NCI-H1105 treated with DMSO at 0.1 percent for 48 hours (cell line): Measurements from ENCODE around the gene CDV3.
"Not testable (repeated sequence)": the region's sequence is repeated elsewhere in the genome, so short reads cannot be mapped to it uniquely, and the experiment has no call there.

Source experiments
- DNase-seq: peaks from one replicate; lab custom pipeline; 2025; lab: John Stamatoyannopoulos, UW

Gene CDV3, protein sequence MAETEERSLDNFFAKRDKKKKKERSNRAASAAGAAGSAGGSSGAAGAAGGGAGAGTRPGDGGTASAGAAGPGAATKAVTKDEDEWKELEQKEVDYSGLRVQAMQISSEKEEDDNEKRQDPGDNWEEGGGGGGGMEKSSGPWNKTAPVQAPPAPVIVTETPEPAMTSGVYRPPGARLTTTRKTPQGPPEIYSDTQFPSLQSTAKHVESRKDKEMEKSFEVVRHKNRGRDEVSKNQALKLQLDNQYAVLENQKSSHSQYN

DNA sequence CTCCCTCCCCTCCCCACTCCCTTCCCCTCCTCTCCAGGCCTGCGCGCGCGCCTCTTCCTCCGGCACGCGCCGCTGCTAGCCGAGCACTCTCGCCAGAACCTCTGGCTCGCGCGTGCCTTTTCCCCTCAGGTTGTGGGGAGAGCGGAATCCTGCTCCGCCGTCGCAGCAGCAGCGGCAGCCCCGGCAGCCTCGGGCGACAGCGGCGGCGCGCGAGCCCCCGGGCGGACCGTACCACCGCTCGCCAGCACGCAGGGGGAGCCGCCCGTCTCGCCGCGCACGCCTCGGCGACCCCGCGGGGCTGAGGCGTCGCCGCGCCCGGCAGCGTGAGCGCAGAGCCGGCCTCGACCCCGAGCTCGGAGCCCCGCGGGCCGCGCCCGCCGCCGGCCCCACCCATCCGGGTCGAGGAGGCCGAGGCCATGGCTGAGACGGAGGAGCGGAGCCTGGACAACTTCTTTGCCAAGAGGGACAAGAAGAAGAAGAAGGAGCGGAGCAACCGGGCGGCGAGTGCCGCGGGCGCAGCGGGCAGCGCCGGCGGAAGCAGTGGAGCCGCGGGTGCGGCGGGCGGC, at the start of gene CDV3:
TSS of gene CDV3 (plus strand) at position 58 of the 566 bp plus-strand sequence. CDS start at position 417, 359 bp downstream.
- DNase-seq = no peak

DNA sequence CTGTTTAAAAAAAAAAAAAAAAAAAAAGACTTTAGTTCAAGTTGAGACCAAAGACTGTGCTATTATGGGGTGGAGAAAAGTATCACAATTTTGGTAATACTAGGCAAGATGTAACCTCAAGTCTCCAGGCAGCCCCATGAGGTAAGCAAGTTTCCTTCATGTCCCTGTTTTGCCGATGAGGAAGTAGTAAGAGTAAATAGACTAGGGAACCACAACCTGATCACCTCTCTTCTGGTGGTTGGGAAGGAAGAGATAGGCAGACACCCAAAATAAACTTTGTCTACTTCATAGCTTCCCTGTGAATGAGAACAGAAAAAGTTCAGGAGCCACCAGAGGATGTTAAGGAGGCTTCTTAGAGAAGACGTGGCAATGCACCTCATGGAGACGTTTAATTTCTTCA, 49.7 kb upstream of the CDV3 start:
- not testable (repeated sequence) for DNase-seq

DNA sequence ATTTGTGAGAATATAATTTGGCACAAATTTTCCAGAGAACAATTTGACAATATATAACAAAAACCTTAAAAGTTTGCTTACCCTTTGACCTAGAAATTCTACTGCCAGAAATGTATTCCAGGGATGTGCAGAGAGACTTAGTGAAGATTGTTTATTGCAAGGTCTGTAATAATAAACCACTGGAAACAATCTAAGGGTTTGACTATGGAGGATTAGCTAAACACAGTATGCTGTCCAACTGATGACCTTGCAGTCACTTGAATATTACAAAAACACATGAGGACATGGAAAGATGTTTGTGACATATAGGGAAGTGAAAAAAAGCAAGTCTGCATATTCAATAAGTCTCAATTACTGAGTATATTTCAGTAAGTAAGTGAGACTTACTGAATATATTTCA, 48.1 kb upstream of the CDV3 start:
- DNase-seq = no peak

DNA sequence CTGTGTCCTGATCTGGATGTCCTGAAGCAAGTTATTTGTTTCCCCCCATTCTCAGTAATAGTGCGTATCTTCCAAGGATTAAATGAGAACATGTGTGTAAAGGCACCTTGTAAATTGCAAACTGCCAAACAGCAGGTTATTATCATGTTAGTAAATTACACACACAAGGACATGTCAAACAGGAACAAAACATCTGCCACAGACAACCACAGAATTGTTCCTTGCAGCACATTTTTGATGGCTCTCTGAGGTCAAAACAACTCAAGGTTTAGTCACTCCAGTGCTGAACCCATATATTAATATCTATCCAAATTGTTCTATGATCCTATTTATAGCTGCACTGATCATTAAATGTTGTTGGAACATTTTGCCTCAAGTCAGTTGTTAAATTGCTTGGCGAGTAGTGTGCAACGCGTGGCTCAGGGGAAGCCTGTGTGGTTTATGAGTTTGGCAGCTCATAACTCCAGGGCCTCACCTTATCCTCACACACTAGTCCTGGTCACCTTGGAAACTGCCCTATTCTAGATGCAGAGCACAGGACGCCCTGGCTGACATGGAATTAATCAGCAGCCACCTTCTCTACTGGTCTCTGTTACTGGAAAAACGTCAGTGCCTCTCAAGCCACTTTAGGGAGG, 46.3 kb upstream of the CDV3 start:
- no peak for DNase-seq

DNA sequence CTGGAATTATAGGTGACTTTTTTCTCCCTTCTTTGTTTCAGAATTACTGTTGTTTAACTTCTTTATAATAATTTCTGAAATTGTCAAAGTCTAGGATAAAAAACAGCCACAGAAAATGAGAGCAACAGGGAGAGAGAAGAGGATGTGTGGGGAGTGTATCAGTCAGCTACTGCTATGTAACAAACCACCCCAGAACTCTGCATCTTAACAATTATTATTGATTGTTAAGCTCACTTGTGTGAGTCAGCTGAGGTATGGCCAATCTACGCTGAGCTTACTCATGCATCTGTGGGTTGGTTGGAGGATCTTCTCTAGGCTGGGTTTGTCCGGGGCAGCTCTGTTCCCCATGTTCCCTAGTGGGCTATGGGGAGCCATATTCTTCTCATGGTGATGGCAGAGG, 43.7 kb upstream of the CDV3 start:
- no peak for DNase-seq

DNA sequence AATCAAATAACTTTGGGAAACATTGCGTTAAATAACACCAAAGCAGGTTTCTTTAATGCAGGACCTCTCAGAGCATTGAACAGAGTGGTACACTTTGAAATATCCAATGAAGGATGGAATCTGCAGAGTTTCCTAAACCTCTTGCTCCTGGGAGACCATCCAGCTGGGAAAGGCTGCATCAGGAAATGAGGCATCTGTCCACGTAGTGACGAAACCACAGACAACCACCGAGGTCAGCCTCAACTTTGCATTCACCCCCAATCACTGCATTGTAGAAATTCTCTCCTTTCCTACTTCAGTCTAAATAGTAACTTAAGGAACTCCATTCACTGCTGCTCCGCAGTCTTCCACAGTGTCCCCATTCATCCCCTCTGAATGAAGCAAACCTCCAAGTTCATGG, 41.5 kb upstream of the CDV3 start:
- DNase-seq = no peak

DNA sequence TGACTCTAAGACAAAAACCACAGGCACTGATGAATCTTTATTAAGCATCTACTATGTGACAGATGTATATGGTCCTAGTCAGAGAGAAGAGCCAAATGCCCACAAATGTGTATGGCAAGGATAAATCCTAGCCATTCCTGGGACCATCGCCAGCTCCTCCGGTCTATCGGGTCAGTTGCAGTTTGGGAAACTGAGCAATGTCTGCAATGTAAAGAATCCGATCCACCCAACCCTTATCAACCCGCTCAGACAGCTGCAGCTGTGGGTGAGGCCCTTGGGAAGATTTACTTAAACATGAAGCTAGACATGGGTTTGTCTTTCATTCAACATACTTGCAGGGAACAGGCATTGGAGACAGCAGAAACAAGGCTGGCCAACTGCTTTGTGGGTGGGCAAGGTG, 40.5 kb upstream of the CDV3 start:
- no peak for DNase-seq

DNA sequence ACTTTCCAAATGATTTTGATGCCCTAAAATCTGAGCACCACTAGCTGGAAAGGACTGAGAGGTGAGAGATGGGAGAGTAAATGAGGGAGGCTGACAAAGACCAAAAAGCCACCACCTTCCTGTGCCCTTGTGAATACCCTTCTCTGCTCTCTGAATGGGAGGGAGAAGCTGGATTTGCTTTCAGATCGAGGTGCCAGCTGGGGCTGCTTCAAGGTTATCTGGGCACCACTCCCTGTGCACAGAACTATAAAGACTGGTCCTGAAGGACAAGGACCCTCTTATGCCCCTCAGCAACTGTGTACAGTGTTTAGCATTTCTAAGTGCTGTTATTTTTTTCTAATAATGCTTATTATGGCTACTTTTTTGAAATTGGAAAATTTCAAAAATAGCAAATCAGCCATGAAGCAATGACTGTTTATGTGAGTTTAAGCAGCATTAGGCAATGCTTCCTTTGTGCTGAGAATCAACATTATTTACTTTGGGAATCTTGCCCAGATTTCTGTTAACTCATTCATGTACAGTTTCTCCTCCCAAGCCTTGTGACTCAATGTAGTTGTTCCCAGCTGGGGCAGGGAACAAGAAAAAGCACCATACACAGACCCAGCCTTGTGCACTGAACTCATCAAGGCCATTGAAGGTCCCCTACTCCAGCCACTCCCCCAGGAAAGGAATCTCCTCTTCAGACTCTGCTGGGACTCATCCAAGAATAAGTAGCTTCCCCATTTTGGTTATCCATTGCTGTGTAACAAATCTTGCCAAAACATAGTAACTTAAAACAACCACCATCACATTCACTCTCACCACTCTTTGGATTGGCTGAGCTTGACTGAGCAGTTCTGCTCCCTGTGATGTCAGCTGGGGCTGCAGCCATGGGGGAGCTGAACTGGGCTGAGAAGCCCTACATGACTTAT, 37.3 kb upstream of the CDV3 start:
- DNase-seq = no peak

DNA sequence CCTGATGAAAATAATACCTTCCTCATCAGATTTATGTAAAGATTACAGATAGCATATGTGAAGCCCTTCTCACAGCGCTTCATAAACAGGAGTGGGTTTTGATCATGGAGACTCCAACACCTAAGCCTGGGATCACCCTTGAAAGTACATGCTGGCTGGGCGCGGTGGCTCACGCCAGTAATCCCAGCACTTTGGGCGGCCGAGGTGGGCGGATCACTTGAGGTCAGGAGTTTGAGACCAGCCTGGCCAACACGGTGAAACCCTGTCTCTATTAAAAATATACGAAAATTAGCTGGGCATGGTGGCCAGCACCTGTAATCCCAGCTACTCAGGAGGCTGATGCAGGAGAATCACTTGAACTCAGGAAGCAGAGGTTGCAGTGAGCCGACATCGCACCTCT, 36.4 kb upstream of the CDV3 start:
- not testable (repeated sequence) for DNase-seq

DNA sequence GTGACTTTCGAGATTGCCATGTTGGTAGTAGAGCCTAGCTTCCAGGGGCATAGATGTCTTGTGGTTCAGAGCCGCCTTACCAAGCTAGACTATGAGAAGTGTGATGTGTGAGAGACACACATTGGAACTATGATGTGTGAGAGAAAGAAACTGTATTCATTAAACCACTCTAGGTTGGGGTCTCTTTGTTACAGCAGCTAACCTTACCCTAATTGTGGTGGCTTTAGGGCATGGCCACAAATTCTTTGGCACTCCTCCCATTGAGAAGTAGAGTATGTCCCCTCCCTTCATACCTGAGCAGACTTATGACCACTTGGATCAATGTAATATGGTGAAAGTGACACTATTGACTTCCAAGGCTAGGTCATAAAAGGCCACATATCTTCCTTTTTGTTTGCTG, 35.3 kb upstream of the CDV3 start:
- DNase-seq = no peak

DNA sequence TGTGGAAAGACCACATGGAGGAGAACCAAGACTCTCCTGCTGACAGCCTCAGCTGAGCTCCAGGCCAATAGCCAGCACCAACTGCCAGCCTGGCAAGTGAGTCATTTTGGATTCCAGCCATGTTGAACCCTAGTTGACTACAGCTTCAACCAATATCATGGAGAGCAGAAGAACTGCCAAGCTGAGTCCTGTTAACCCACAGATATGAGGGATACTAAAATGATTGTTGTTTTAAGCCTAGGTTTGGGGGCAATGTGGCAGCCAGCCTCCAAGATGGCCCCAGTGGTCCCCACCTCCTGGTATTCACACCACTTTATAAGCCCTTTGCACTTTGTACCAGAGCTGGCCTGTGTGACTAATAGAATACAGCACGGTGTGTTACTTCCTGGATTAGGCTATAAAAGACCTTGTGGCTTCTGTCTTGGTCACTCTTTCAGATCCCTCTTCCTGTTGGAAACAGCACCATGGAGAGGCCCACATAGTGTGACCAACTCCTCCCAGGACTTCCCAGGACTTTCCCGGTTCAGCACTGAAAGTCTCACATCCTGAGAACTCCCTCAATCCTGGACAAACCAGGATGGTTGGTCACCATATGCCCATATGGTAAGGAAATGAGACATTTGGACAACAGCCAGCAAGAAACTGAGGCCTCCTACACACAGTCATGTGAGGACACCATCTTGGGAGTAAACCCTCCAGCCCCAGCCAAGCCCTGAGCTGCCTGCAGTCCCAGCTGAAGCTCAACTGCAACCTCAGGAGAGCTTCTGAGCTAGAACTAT, 32.4 kb upstream of the CDV3 start:
- DNase-seq = no peak

DNA sequence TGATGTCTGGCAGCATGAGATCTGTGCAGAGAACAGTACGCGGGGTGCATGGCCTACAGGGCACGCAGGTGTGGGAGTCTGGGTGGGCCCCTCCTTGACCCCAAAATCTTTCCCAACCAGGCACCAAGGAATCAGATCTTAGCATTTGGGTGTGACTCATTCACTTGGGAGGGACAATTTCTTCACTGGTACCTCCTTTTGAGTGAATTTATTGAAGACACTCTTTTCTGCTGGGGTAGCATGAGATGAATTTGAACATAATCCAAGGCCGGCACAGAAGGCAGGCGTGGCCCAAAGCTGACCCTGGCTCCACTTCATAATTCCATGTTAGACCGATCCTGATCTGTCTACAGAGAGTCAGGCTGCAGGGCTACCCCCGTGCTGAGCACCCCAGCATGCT, 30.6 kb upstream of the CDV3 start:
- DNase-seq = no peak

DNA sequence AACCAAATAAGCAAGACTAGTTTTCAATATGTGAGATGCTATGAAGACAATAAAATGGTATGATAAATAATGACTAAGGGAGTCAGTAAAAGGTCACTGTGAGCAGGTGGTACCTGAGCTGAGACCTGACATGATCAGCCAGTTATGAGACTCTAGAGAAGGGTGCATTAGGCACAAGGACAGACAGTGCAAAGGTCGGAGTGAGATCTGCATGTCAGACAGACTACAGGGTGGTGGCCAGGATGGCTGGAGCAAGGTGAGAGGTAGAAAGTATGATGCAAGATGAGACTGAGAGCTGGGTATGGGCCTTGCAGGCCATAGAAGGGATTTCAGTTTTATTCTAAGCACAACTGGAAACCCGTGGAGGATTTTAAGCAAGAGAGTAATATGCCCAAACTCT, 28.5 kb upstream of the CDV3 start:
- DNase-seq = not testable (repeated sequence)

DNA sequence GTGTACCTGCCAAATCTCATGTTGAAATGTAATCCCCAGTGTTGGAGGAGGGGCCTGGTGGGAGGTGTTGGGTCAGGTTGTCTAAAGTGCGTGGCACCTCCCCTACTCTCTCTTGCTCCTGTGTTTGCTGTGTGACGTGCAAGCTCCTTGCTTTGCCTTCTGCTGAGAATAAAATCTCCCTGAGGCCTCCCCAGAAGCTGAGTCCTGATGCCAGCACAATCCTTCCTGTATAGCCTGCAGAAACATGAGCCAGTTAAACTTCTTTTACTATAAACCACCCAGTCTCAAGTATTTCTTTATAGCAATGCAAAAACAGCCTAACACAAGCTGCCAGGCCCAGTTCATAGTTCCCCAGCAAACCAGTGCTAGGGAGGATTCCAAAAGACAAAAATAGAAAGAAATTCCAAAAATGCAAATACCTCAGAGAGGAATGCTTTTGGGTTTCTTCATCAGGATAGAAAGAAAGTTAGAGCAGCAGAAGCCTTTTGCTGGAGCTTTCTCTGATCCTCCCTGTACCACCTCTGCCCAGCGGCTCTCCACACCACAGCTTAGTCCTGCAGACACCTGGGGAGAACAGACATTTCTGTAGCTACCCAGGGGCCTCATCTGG, 25.9 kb upstream of the CDV3 start:
- DNase-seq = no peak

DNA sequence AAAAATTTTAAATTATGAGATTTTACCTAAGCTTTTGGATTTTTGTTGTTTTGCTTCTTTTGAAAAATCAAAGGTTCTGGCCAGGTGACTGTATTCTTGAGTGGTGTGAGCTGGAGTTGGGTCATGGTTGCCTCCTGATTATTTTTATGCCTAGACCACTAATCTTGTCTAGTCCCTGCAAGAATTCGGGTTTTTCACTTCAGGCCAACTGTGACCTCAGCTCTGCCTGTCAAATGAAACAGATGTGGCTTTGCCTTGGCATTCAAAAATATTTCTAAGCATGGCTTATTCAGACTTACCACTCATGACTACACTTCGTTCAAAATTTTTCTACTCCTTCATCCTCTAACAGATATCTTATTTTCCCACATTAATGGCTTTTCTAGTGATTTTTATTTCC, 25.4 kb upstream of the CDV3 start:
- DNase-seq = no peak

DNA sequence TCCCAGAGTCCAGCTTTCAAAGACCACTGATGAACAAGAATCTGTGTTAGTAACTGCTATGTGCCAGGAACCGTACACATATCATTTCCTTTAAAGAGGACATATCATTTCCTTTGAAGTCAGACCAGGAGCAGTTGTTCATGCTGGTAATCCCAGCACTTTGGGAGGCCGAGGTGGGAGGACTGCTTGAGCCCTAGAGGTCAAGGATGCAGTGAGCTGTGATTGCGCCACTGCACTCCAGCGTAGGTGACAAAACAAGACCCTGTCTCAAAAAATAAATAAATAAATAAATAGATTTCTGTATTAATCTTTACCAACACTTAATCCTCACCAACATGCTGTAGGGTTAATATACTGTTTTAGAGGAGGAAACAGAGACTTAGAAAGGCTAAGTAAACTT, 23.9 kb upstream of the CDV3 start:
- no peak for DNase-seq

DNA sequence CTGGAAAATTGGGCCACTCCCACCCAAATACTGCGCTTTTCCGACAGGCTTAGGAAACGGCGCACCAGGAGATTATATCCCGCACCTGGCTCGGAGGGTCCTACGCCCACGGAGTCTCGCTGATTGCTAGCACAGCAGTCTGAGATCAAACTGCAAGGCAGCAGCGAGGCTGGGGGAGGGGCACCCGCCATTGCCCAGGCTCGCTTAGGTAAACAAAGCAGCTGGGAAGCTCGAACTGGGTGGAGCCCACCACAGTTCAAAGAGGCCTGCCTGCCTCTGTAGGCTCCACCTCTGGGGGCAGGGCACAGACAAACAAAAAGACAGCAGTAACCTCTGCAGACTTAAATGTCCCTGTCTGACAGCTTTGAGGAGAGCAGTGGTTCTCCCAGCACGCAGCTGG, 21.9 kb upstream of the CDV3 start:
- DNase-seq = not testable (repeated sequence)

DNA sequence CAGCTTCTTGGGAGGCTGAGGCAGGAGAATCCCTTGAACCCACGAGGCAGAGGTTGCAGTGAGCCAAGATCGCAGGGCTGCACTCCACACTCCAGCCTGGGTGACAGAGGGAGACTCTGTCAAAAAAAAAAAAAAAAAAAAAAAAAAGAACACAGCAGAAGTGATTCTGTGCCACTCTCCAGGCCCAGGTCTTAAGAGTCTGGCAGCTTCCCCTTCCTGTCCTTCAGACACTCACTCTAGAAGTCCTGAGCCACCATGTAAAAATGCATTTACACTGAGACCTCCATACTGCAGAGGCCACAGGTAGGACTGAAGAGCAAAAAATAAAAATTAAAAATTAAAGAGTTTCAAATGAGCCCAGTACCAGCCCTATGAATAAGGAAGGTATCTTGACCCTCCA, 11.8 kb upstream of the CDV3 start:
- DNase-seq = no peak

DNA sequence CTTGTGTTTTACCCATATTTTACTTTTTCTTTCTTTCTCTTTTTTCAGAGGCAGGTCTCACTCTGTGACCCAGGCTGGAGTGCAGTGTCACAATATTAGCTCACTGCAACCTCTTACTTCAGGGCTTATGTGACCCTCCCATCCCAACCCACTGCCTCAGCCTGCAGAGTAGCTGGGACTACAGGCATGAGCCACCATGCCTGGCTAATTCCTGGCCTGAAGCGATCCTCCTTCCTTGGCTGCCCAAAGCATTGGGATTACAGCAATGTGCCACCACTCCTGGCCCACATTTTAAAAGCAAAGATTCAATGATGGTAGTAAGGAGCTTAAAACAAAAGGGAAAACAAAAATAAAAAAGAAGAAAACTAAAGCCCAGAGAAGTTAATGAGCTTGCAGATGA, 11.1 kb upstream of the CDV3 start:
- no peak for DNase-seq

DNA sequence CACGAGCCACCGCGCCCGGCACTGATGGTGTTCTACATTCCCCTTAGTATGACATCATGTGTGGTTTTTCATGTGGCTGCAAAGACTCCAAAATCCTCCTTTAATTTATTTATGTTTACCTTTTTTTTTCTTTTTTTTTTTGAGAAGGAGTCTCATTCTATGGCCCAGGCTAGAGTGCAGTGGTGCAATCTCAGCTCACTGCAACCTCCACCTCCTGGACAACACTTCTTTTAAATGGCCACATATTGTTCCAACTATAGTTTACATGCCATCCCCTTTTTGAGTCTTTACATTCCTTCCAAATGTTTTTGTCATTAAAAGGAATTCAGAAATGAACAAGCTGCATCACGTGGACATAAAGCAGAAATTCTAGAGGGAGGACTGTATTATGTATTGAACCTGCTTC, 10.3 kb upstream of the CDV3 start:
- DNase-seq = no peak

DNA sequence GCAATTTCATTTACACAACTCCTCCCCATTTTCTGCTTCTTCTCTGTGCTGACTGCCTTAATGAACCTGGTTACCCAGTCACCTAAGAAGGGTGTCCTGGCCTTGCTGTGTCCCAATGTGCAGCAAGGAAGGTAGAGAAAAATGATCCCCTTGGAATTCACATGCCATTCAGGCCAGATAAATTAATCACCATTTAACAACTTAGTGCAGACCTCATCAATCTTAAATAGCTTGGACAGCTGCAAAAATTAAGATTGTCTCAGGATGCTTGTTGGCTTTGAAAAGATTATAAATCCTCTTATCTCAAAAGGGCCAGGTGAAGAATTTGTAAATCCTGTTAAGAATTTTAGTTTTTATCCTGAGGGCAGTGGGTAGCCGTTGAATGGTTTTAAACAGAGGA, 9.7 kb upstream of the CDV3 start:
- no peak for DNase-seq
